K562 (cell line): ENCODE data around the gene MRPS15. TPM values are rescaled to one million over a fixed set of nuclear protein-coding genes. Genes with fewer than 3 reads are reported as not detected.

Source experiments
- BRF1 ChIP-seq: IDR thresholded peaks from 3 replicates; pipeline ENCODE4 v1.6.1; 2011; ENCODE audit warnings: borderline replicate concordance, mild to moderate bottlenecking; ENCODE audit not compliant: insufficient read length; ENCODE audit errors: extremely low read depth
- CBX5 ChIP-seq: IDR thresholded peaks from 2 replicates; pipeline ENCODE4 v1.6.1; 2014; ENCODE audit warnings: low read depth, borderline replicate concordance
- FOXM1 ChIP-seq, 2 experiments: fragments of 450-650 bp in 1 of 2; sonication (generic) in 1 of 2; formaldehyde crosslinking in 1 of 2; IDR thresholded peaks; 2 replicates each; pipeline versions ENCODE4 v1.6.1 to v1.9.0; 2017 to 2022; ENCODE audit warnings: low read depth in 2 of 2, mild to moderate bottlenecking in 2 of 2, missing genetic modification reagents in 1 of 2, moderate library complexity in 1 of 2
- KLF6 ChIP-seq: fragments of 250-450 bp; sonication (Bioruptor Pico); IDR thresholded peaks from 2 replicates; pipeline ENCODE4 v1.4.0; 2020; ENCODE audit warnings: mild to moderate bottlenecking, moderate library complexity, borderline replicate concordance
- LCOR ChIP-seq: sonication (generic); formaldehyde crosslinking; IDR thresholded peaks from 2 replicates; pipeline ENCODE4 v1.8.0; 2022; ENCODE audit warnings: mild to moderate bottlenecking, missing genetic modification reagents
- NCOA6 ChIP-seq: fragments of 450-650 bp; IDR thresholded peaks from 2 replicates; pipeline ENCODE4 v1.6.1; 2017; ENCODE audit warnings: mild to moderate bottlenecking
- NFIX ChIP-seq: fragments of 250-450 bp; sonication (Bioruptor Pico); IDR thresholded peaks from 2 replicates; pipeline ENCODE4 v1.4.0; 2020; ENCODE audit warnings: low read depth, mild to moderate bottlenecking, moderate library complexity
- PCBP2 ChIP-seq: fragments of 200-400 bp; formaldehyde crosslinking; IDR thresholded peaks from 2 replicates; pipeline ENCODE4 v1.6.1; 2018; ENCODE audit warnings: low read length, low read depth, mild to moderate bottlenecking, moderate library complexity; ENCODE audit not compliant: poor library complexity, severe bottlenecking
- PTRF ChIP-seq: fragments of 450-650 bp; IDR thresholded peaks from 2 replicates; pipeline ENCODE4 v1.6.1; 2016; ENCODE audit warnings: mild to moderate bottlenecking, missing genetic modification characterization, missing compliant biosample characterization
- SRSF1 ChIP-seq: fragments of 200-400 bp; formaldehyde crosslinking; IDR thresholded peaks from 2 replicates; pipeline ENCODE4 v1.6.1; 2017; ENCODE audit warnings: mild to moderate bottlenecking, low read depth, low read length, moderate library complexity
- TAF1 ChIP-seq: IDR thresholded peaks from 2 replicates; pipeline ENCODE4 v1.6.1; 2011; ENCODE audit warnings: mild to moderate bottlenecking, low read length, moderate library complexity; ENCODE audit not compliant: insufficient read depth, control insufficient read depth, severe bottlenecking; ENCODE audit errors: extremely low read depth
- U2AF2 ChIP-seq: fragments of 200-400 bp; formaldehyde crosslinking; optimal IDR thresholded peaks from 2 replicates; pipeline ENCODE3; 2017; ENCODE audit warnings: low read depth, mild to moderate bottlenecking, low read length
- XRCC3 ChIP-seq: fragments of 450-650 bp; IDR thresholded peaks from 2 replicates; pipeline ENCODE4 v1.6.1; 2017; ENCODE audit warnings: mild to moderate bottlenecking, moderate library complexity
- ZEB2 ChIP-seq: fragments of 450-650 bp; IDR thresholded peaks from 2 replicates; pipeline ENCODE4 v1.6.1; 2016
- ZNF311 ChIP-seq: fragments of 250-450 bp; sonication (Bioruptor Pico); IDR thresholded peaks from 2 replicates; pipeline ENCODE4 v1.4.0; 2020; ENCODE audit warnings: mild to moderate bottlenecking, moderate library complexity
- ZNF395 ChIP-seq: fragments of 200-800 bp; sonication (Bioruptor generic); IDR thresholded peaks from 2 replicates; pipeline ENCODE4 v1.6.1; 2017; ENCODE audit warnings: missing genetic modification characterization, missing compliant biosample characterization
- ZNF57 ChIP-seq: fragments of 450-650 bp; formaldehyde crosslinking; IDR thresholded peaks from 2 replicates; pipeline ENCODE4 v1.4.0; 2020; ENCODE audit warnings: mild to moderate bottlenecking, moderate library complexity
- polyA plus RNA-seq, 8 experiments: library from polyadenylated mRNA; depleted of rRNA in 4 of 8; stranded (reverse) in 5 of 8; unstranded in 3 of 8; fragments of >200 nt; fragmentation: Nextera tagmentation in 2 of 8; fragmentation: Illumina TruSeq in 1 of 8; extraction: Ambion mirVana in 2 of 8; extraction: Trizol in 1 of 8; gene quantifications; 2 replicates each; pipeline versions ENCODE4 v1.2.1 to v1.2.3, GENCODE V29; 2011 to 2014; ENCODE audit warnings: inconsistent platforms in 1 of 8, missing spikeins in 1 of 8
- total RNA-seq, 7 experiments: library from RNA; depleted of rRNA in 6 of 7; stranded (reverse); fragments of >200 nt in 6 of 7; fragmentation: Illumina TruSeq in 2 of 7; extraction: Trizol in 2 of 7; gene quantifications; 2 replicates each; pipeline versions ENCODE4 v1.2.1 to v1.2.3, GENCODE V29; 2011 to 2021; ENCODE audit warnings: low replicate concordance in 1 of 7
- TF ChIP-seq, protein P1 (sequence below): fragments of 450-650 bp; IDR thresholded peaks from 2 replicates; pipeline ENCODE4 v1.6.1; 2018; ENCODE audit not compliant: partially characterized antibody
- TF ChIP-seq, protein P2 (sequence below): sonication (generic); formaldehyde crosslinking; IDR thresholded peaks from 2 replicates; pipeline ENCODE4 v1.8.0; 2022; ENCODE audit warnings: mild to moderate bottlenecking, missing genetic modification reagents

The MRPS15 gene
- total and polyA plus RNA-seq, 9 of the 15 experiments (the other 6 are each of a cell fraction or from before 2014, with no cell fraction given) = 62.9 to 286 (median 149) TPM

- TF ChIP-seq BRF1 (no peak), PCBP2 (no peak), CBX5 (peak; percentile 21; the same call in 1 of the 2 replicates), ZNF395 (CRISPR knock-in tag) (peak; percentile 98), NCOA6 (peak; percentile 62; the same call in 1 of the 2 replicates), NFIX (CRISPR knock-in tag) (0 out of 2 replicates have a peak, but pooled peaks have one; percentile 3), ZNF57 (CRISPR knock-in tag) (no peak), U2AF2 (no peak), FOXM1 (IDR thresholded peaks at IDR 0.05; ENCODE audit: low read depth) (peak; percentile 60), FOXM1 (CRISPR knock-in tag; IDR thresholded peaks at IDR 0.05; ENCODE audit: low read depth) (0 out of 2 replicates have a peak, but pooled peaks have one; percentile 13), TAF1 (peak; percentile 97), PTRF (no peak), SRSF1 (no peak), ZEB2 (peak; percentile 50; the same call in 1 of the 2 replicates), ZNF311 (CRISPR knock-in tag) (no peak), KLF6 (CRISPR knock-in tag) (peak; percentile 55; the same call in 1 of the 2 replicates), XRCC3 (no peak), LCOR (CRISPR knock-in tag) (peak; percentile 95)
- TF ChIP-seq, protein P1, sequence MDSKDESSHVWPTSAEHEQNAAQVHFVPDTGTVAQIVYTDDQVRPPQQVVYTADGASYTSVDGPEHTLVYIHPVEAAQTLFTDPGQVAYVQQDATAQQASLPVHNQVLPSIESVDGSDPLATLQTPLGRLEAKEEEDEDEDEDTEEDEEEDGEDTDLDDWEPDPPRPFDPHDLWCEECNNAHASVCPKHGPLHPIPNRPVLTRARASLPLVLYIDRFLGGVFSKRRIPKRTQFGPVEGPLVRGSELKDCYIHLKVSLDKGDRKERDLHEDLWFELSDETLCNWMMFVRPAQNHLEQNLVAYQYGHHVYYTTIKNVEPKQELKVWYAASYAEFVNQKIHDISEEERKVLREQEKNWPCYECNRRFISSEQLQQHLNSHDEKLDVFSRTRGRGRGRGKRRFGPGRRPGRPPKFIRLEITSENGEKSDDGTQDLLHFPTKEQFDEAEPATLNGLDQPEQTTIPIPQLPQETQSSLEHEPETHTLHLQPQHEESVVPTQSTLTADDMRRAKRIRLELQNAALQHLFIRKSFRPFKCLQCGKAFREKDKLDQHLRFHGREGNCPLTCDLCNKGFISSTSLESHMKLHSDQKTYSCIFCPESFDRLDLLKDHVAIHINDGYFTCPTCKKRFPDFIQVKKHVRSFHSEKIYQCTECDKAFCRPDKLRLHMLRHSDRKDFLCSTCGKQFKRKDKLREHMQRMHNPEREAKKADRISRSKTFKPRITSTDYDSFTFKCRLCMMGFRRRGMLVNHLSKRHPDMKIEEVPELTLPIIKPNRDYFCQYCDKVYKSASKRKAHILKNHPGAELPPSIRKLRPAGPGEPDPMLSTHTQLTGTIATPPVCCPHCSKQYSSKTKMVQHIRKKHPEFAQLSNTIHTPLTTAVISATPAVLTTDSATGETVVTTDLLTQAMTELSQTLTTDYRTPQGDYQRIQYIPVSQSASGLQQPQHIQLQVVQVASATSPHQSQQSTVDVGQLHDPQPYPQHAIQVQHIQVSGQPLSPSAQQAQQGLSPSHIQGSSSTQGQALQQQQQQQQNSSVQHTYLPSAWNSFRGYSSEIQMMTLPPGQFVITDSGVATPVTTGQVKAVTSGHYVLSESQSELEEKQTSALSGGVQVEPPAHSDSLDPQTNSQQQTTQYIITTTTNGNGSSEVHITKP = peak; percentile 12
- TF ChIP-seq, protein P2, sequence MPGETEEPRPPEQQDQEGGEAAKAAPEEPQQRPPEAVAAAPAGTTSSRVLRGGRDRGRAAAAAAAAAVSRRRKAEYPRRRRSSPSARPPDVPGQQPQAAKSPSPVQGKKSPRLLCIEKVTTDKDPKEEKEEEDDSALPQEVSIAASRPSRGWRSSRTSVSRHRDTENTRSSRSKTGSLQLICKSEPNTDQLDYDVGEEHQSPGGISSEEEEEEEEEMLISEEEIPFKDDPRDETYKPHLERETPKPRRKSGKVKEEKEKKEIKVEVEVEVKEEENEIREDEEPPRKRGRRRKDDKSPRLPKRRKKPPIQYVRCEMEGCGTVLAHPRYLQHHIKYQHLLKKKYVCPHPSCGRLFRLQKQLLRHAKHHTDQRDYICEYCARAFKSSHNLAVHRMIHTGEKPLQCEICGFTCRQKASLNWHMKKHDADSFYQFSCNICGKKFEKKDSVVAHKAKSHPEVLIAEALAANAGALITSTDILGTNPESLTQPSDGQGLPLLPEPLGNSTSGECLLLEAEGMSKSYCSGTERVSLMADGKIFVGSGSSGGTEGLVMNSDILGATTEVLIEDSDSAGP = peak; percentile 46; the same call in 1 of the 2 replicates
Measured at GRCh38 chr1:36463803-36464604, at the start of gene MRPS15 (continued).
